ENCODE data around the gene WASF2.
"Not testable (repeated sequence)": the region's sequence is repeated elsewhere in the genome, so short reads cannot be mapped to it uniquely, and the experiment has no call there.

Gene WASF2

GRCh38 chr1:27491748-27492700 lies 2.1 kb upstream of the WASF2 start:
- no peak for DNase-seq

DNA sequence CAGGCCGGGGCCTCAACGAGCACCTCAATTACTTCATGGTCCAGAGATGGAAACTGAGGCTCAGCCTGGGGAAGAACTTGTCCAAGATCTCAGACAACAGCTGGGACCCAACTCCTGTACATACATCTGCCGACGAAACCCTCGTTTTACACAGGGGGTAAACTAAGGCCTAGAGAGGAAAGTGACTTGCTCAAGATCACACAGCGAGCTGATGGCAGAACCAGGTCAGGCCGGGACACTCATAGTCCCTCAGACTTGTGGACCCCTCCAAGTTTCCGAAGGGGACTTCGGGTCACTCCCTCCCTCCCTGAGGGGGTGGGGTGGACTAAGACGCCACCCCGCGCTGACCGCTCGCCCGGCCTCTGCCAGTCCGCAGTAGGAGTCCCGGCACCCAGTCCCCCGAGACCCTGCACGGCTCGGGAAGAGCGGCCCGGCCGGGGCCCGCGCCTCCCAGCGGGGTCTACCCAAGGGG lies 430 bp downstream of the WASF2 start:
- no peak for DNase-seq

DNA sequence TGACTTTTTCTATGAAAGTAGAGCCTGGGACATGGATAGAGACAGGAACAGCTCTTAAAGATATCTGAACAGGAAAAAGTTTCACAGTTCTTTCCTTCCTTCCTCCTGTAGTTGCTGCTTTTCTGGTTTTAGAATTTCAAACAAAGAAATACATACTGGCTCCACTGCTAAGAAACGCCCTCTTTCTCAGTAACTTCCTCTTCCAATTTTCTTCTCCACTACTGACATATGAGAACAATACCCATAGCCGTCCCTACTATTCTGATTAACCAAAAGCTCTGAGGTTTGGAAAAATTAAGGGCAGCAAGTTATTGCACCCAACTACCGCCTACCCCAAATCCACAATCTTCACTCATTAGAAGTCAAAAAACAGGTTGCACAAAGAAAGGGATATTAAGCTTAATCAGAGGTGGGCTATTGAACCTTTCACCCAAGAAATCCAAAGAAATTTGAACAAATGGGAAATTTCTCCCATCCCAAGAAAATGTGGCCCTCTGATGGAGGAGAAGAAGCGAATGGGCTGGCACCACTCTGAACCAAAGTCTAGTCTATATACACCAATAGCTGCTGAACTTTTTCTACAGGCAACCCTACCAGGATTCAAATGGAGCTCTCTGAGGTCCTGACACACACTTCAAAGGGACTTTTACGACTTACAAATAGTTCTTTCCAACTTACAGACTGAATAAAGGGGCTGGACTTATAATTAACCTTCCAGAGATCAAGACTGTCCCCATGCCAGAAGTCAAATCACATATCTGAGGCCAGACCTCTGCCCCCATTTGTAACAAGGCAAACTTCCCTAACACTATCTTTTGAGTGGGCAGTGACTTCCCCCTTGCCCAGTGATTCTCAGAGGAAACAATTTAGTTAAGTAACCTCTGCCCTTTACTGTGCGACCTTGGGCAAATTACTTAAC lies 1.7 kb downstream of the WASF2 start:
- no peak for DNase-seq

GRCh38 chr1:27485363-27485762 lies 4.6 kb downstream of the WASF2 start:
- no peak for DNase-seq

DNA sequence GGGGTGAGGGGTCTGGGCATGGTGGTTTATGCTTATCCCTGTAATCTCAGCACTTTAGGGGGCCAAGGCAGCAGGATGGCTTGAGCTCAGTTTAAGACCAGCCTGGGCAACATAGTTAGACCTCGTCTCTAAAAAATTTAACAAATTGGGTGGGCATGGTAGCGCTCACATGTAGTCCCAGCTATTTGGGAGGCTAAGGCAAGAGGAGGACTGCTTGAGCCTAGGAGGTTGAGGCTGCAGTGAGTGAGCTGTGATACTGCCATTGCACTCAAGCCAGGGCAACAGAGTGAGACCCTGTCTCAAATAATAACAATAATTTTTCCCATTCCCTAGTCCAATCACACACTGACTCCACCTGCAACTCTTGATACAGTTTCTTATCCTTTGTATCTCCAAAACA lies 6.3 kb downstream of the WASF2 start:
- DNase-seq, result no peak

DNA sequence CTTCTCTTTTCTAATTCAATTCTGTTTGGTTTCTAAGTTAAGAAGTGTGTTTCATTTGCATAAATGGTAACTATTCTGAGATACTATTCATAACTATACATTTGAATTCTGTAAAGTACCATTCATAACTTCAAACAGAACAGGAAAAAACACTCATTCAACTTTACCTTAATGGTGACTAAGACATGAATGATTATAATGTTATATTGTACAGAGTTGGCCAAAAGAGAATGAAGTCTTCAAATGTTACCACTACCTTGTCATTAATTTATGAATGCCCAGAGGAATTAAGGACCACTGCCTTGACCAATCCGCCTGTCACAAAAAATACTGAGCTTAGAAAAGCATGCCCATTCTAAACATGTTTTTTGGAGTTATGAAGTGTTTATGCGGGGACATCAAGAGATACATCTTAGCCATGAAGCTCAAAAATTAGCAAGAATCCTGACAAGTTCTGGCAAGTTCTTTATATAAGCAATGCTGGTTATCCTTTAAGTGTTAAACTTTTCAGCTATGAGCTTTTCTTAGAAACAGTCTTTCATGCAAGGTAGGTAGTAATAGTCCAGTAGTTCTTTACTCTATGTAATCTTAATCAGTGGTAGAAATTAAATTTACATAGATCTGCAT lies 7.9 kb downstream of the WASF2 start:
- DNase-seq, result no peak

DNA sequence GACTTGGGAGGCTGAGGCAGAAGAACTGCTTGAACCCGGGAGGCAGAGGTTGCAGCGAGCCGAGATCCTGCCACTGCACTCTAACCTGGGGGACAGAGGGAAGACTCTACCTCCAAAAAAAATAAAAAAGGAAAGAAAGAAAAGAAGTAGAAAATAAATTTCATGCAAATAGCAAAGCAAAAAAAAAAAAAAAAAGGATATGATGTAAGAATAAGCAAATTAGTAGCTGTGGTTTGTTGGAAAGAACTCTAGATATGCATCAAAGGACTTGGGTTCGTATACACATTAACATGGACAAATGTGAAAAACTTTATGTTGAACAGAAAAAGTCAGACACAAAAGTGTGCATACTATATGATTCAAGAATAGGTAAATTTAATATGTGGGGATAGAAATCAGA lies 11.9 kb downstream of the WASF2 start:
- DNase-seq, result no peak

GRCh38 chr1:27476237-27476636 lies 13.7 kb downstream of the WASF2 start:
- no peak for DNase-seq

DNA sequence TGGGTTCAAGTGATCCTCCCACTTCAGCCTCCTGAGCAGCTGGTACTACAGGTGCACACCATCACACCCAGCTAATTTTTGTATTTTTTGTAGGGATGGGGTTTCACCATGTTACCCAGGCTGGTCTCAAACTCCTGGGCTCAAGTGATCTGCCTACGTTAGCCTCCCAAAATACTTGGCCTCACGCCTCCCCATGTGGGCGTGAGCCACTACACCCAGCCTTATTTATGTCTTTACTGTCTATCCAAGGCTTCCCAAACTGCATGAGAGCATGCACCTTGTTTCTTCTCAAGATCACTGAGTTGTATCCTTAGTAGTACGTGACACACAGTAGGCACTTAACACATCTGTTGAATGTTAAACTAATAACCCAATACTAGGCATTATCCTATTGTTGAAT lies 14.2 kb downstream of the WASF2 start:
- DNase-seq, result no peak

GRCh38 chr1:27473755-27474154 lies 16.2 kb downstream of the WASF2 start:
- no peak for DNase-seq

DNA sequence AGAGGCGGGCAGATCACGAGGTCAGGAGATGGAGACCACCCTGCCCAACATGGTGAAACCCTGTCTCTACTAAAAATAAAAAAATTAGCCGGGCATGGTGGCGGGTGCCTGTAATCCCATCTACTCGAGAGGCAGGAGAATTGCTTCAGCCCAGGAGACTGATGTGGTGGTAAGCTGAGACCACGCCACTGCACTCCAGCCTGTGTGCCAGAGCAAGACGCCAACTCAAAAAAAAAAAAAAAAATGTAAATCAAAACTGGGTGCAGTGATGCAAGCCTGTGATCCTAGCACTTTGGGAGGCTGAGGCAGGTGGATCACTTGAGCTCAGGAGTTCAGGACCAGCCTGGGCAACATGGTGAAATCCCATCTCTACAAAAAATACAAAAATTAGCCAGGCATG lies 17.9 kb downstream of the WASF2 start:
- DNase-seq, result not testable (repeated sequence)

DNA sequence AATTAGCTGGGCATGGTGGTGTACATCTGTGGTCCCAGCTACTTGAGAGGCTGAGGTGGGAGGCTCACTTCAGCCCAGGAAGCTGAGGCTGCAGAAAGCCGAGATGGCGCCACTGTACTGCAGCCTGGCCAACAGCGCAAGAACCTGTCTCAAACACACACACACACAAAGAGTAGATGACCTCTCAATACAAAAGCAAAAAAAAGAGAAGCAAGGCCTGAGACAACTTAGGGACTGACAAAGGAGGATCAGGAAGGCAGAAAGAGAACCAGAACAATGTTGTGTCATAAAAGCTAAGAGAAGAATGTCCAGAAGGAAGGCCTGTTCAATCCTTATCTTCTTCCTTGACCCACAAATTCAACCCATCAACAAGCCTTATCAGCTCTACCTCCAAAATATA lies 18.5 kb downstream of the WASF2 start:
- no peak for DNase-seq

GRCh38 chr1:27469334-27469733 lies 20.6 kb downstream of the WASF2 start:
- no peak for DNase-seq

GRCh38 chr1:27468378-27468777 lies 21.6 kb downstream of the WASF2 start:
- not testable (repeated sequence) for DNase-seq

GRCh38 chr1:27464926-27465647 lies 24.9 kb downstream of the WASF2 start:
- DNase-seq, result no peak

DNA sequence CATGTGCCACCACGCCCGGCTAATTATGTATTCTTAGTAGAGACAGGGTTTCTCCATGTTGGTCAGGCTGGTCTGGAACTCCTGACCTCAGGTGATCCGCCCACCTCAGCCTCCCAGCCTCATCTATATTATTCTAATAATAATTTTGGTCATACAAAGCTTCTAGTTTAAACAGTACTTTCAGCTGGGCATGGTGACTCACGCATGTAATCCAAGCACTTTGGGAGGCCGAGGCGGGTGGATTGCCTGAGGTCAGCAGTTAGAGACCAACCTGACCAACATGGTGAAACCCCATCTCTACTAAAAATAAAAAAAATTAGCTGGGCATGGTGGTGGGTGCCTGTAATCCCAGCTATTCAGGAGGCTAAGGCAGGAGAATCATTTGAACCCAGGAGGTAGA lies 26.1 kb downstream of the WASF2 start:
- not testable (repeated sequence) for DNase-seq

- not testable (repeated sequence) for DNase-seq
These were observed 31.4 kb downstream of the WASF2 start for GRCh38 chr1:27458521-27458920.

DNA sequence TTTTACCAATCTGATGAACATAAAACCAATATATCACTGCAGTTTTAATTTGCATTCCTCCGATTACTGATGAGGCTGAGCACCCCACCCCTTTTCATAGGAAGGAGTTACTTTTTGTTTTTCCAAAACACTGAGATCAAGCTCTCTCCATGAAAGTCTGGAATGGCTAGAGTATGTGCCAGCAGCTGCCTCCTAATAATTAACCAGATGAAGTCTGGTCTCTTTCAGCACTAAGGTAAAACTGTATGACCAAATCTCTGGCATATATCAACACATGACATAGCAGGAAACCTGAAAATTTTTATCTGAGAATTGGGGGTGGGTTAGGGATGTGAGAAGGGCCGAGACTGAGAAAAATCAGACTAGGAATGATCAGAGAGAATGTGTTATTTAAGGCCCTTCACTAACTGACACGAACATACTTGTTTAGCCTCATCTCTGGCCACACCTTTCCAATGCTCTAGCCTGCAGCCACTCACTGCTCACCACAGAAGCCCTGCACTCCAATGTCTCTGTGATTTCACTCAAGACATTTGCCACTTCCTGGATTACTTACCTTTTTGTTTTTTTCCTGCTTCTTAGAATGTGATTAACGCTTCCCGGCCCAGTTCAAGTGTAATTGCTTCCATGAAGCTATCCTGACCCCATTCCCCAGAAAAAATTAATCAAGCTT lies 34.7 kb downstream of the WASF2 start:
- DNase-seq, result peak in 1 of 2 experiments; percentile 10

GRCh38 chr1:27454610-27455009 lies 35.4 kb downstream of the WASF2 start:
- no peak for DNase-seq

GRCh38 chr1:27451343-27451742 lies 38.6 kb downstream of the WASF2 start:
- no peak for DNase-seq

DNA sequence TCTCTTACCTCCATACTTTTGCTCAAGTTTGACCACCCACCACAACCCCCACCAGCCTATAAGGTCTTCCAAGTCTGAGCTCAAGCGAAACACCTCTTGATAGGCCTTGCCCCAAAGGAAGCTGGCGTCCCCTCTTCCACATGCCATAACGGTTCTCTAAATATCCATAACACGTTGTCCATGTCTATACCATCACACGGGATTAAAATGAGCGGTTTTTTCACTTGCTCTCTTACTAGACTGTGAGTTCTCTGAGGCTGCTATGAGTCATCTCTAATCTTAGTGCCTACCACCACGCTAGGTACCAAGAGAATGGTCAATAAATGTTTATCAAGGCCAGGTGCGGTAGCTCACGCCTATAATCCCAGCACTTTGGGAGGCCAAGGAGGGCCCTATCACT lies 41.0 kb downstream of the WASF2 start:
- DNase-seq, result no peak

- no peak for DNase-seq
These were observed 42.1 kb downstream of the WASF2 start for GRCh38 chr1:27447883-27448282.
